Measurements from ENCODE around the gene QDPR.
A peak's percentile ranks its signal among the peaks of the same experiment; 100 is the strongest.
"Not testable (repeated sequence)": the region's sequence is repeated elsewhere in the genome, so short reads cannot be mapped to it uniquely, and the experiment has no call there.

The QDPR gene

DNA sequence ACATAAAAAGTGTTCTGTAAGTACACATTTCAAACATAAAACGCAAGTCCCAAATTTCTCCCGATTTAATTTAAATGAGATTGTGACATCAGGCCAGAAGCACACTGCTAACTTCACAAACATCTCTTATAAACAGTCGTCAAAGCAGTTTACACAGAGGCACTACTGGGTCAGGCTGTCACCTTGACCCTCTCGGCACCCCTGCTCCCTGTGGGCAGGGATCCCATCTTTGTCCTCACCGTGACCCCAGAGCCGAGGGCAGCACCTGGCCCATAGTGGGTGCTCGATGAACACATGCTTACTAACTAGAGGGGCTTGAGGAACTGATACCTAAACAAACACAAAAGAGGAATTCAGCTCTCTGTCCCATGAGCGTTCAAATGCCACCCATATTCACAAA is 22.2 kb downstream of the QDPR start:
- FAIRE-seq, result no peak

DNA sequence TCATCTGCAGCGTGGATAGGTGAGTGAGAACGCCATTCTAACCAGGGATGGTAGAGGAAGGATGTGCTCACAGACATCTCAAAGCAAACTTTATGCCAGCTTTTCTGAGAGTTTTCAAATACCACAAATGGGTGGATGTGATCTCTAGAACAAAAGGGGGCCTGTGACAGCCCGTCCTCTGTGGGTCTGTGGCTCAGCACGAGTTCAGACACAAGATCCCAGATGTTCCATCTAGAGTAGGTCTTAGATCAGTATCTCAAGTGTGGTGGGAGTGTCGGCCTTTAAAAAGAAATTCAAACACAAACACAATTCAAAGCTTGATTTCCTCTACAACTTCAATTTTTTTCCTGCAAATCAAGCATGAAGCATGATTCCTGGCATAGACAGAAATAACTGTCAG is 22.8 kb downstream of the QDPR start:
- no peak for FAIRE-seq

- no peak for FAIRE-seq
Observed at GRCh38 chr4:17482716-17483115, 29.2 kb downstream of the QDPR start.

GRCh38 chr4:17480955-17481354 is 30.9 kb downstream of the QDPR start:
- FAIRE-seq, result no peak

- no peak for FAIRE-seq
Observed at GRCh38 chr4:17480210-17480927, 31.5 kb downstream of the QDPR start.

DNA sequence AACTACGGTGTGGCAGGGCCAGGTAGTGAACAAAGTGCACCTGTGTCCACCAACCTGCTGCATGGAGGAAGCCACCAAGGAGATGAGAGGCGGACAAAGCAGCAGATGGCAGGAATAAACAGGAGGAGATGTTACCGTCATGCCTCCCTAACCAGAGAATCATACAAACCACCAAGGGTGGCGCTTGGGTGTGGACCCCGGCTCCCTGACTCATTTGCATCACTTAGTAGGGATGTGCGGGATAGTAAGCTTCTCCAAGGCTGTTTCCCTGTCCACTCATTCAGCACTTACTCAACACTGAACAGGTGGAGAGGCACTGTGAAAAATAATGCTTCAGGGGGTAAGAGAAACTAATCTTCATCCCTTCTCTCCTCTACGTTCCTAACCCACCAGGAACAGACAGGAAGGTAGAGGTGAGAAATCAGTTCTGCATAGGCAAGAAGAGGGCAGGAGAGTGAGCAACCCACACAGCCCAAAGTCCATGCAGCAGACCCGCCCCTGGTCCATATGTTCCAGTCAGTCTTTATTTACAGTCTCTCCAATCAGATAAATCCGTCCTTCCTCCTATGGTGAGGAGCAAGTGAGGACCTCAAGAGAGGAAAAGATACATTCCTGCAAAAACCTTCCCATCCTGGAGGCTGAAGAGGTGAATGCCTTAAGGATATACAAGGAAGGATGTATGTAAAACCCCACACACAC is 34.0 kb downstream of the QDPR start:
- FAIRE-seq, result no peak

- no peak for FAIRE-seq
Observed at GRCh38 chr4:17476853-17477252, 35.0 kb downstream of the QDPR start.

DNA sequence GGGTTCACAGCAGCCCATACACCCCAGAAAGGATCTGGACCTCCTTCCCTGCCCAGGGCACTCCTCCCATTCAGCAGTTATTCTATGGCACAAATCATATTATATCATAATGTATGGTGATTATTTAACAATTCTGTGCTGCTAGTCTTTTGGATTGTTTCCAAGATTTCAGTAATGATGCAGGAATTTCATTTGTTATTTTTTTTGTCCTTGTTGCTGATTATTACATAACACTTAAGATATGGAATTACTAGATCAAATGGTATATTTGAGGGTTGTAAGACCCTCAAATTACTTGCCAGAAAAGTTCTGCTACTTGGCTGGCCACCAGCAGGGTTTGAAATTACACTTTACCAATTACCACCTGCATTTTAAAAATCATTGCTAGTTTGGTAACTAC is 36.4 kb downstream of the QDPR start:
- FAIRE-seq, result no peak

DNA sequence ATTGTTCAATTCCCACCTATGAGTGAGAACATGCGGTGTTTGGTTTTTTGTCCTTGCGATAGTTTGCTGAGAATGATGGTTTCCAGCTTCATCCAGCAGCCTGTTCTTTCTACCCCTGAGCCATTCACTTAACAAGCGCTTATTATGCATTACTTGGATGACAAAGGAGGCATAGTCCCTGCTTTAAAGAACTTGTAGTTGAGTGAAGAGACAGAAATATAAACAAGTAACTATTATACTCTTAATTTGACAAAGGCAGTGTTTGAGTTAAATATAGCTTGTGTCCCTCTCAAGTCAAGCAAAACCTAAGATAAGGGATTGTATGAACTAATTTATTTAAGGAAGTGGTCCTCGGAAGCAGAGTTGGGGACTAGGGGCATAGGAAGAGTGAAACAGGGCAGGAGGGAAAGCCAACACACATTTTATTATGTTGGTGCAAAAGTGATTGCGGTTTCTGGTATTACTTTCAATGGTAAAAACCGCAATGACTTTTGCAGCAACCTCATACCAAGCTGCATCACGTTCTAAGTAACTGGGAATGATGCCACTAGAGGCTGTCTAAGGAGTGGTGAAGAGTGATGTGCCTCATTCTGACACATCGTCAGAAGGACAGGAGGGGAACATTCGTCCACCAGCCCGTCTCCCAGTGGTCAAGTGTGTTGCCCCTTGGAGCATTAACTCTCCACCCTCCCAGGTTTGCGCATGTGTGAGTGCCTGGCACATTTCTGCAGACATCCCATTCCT is 41.8 kb downstream of the QDPR start:
- FAIRE-seq, result no peak

GRCh38 chr4:17468619-17469221 is 43.2 kb downstream of the QDPR start:
- no peak for FAIRE-seq

DNA sequence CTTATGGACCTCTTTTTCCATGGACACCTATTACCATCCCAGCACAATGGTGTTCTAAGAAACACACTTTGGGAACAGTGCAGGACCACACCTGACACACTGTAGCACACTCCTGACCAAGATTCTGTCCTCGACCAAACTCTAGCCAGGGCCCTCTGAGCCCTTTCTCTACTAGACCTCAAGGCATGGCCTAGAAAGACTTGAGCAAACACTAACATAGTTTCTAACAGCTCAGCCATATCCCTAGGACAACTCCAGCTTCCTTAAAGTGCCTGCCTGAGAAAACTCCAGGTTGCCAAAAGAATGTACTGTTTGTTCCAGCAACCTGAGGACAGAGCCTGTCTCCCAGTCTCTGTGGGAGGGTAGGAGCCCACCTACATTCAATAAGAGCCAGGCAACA is 48.3 kb downstream of the QDPR start:
- FAIRE-seq, result no peak

DNA sequence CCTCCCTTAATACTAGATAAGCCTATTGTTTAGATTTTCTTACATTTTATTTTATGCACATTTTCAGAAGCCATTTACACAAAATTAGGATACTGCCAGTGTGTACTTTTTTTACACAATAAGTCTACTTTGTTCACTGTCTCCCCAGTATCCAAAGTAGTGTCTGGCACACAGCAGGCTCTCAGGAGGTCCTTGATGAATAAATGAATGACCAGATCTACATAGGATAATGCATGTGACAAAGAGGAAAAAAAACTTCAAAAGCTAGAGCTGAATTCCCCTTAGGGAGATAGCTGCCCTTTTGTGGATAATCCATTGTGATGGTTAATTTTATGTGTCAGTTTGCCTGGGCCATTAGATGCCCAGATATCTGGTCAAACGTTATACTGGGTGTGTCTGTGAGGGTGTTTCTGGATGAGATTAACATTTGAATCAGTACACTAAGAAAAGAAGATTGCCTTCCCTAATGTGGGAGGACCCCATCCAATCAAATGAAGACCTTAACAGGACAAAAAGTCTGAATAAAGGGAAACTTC is 61.6 kb downstream of the QDPR start:
- no peak for FAIRE-seq

- FAIRE-seq, result no peak
Observed at GRCh38 chr4:17448689-17449088, 63.2 kb downstream of the QDPR start.

DNA sequence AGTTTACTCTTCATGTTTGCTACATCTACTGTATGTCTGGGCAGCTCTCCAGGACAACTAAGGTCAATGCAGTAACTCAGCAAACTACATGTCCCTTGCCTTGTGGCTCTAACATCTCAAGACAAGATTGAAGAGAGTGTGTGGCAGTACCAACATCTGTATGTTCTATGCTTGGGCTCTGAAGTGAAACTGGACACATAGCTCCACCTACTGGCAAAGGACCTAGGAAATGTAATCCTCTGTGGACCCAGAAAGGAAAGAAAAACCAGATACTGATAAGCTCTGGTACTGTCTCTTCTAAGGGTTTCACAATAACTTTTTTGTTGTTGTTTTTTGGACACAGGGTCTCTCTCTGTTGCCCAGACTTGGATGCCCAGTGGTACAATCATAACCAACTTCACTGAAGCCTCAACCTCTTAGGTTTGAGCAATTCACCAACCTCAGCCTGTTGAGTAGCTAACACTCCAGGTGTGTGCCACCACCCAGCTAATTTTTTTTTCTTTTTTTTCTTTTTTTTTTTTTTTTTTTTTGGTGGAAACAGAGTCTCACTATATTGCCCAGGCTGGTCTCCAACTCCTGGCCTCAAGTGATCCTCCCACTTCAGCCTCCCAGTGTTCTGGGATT is 64.1 kb downstream of the QDPR start:
- FAIRE-seq, result peak; percentile 60

- no peak for FAIRE-seq
Observed at GRCh38 chr4:17447056-17447455, 64.8 kb downstream of the QDPR start.

- FAIRE-seq, result not testable (repeated sequence)
Observed at GRCh38 chr4:17442477-17442876, 69.4 kb downstream of the QDPR start.

- FAIRE-seq, result no peak
Observed at GRCh38 chr4:17437396-17437795, 74.5 kb downstream of the QDPR start.

- no peak for FAIRE-seq
Observed at GRCh38 chr4:17436750-17437090, 75.2 kb downstream of the QDPR start.
